ENCODE results near the gene HIVEP3.

The HIVEP3 gene

GRCh38 chr1:41673378-41673777, 245.3 kb downstream of the HIVEP3 start:
- no peak overlapping the region for H3K4me3 ChIP-seq (ENCODE audit: low read length)
- no peak for DNase-seq (ENCODE audit: low read depth)
- TF ChIP-seq CTCF (IDR thresholded peaks at IDR 0.05; ENCODE audit: insufficient read depth, low read depth, low read length, missing control alignments): no peak

DNA sequence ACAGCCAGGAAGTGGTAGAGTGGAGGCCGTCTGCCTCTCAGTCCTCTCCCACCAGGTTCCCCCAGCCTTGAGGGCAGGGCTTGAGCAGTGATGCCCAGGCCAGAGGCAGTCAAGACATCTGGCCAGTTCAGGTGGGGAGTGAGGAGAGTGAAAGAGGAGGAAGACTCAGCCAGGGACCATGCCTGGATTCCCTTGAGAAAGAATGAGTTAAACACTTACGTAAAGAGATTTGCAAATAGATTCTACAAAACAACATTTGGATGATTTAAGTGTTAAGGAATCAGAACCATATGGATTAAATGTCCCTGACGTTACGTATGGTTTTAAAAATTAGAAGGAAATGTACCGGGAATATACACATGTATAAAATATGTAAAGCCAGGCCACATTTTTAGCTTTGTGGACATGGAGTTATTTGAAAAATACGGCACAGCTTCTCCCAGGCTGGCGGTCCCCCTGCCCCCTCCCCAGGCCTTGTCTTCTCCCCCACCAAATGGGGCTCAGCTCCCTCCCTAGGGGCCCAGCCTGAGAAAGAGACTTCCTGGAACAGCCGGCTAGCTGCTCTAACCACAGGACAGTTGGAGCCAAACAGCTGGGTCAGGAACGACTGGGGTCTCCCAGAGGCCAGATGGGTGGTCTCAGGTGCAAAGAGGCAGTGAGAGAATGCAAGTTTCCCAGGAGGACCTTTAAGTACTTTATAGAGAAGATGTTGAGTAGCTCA, 245.9 kb downstream of the HIVEP3 start:
- no peak overlapping the region for H3K4me3 ChIP-seq (ENCODE audit: low read length)
- no peak for TF ChIP-seq CTCF (IDR thresholded peaks at IDR 0.05; ENCODE audit: insufficient read depth, low read depth, low read length, missing control alignments)
- peak; percentile 38 for DNase-seq (ENCODE audit: low read depth)

- no peak for TF ChIP-seq CTCF (IDR thresholded peaks at IDR 0.05; ENCODE audit: insufficient read depth, low read depth, low read length, missing control alignments)
These were observed 246.5 kb downstream of the HIVEP3 start for GRCh38 chr1:41672173-41672572.

GRCh38 chr1:41671116-41671755, 247.5 kb downstream of the HIVEP3 start:
- no peak overlapping the region for H3K4me3 ChIP-seq (ENCODE audit: low read length)
- TF ChIP-seq CTCF (IDR thresholded peaks at IDR 0.05; ENCODE audit: insufficient read depth, low read depth, low read length, missing control alignments): no peak
- no peak for DNase-seq (ENCODE audit: low read depth)

More at GRCh38 chr1:41672173-41672572, 246.5 kb downstream of the HIVEP3 start:
- peak; percentile 96 for DNase-seq (ENCODE audit: low read depth)
- H3K4me3 ChIP-seq (ENCODE audit: low read length): no peak overlapping the region

DNA sequence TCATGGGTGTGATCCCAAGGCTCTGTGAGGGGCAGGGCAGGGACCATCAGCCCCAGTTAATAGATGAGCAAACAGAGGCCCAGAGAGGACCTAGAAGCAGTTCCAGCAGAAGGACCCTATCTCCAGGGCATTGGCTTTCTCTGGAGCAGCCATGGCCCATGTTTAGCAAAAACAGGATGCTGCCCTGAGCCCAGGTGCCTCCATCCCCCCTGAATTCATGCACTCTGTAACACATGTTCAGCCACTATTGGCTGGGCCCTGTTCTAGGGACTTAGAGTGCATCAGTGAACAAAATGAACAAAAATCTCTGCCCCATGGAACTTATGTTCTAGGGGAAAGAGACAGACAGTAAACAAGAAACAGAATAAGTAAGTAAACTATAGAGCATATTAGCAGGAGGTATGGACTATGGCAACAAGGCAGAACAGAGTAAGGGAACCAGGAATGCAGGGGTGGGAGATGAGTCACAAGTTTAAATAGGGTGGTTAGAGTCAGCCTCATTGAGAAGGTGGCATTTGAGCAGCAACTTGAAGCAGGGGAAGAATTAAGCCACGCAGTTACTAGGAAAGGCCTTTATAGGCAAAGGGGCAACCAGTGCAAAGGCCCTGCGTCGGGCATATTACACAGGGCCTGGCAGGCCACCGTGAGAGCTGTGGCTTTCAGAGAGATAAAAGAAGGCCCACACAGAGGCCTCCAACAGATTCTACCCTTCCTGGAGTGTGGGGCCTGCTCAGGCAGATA, 248.3 kb downstream of the HIVEP3 start:
- H3K4me3 ChIP-seq (ENCODE audit: low read length): no peak overlapping the region
- DNase-seq (ENCODE audit: low read depth): peak; percentile 86
- TF ChIP-seq CTCF (IDR thresholded peaks at IDR 0.05; ENCODE audit: insufficient read depth, low read depth, low read length, missing control alignments): no peak

- no peak for TF ChIP-seq CTCF (IDR thresholded peaks at IDR 0.05; ENCODE audit: insufficient read depth, low read depth, low read length, missing control alignments)
- H3K4me3 ChIP-seq (ENCODE audit: low read length): no peak overlapping the region
- no peak for DNase-seq (ENCODE audit: low read depth)
These were observed 249.8 kb downstream of the HIVEP3 start for GRCh38 chr1:41668967-41669366.

Data from epithelial cell of esophagus (primary cell).